Thoracic aorta (tissue), 2 donors: ENCODE results near the gene FSD1. TPM values are rescaled to one million over a fixed set of nuclear protein-coding genes. Genes with fewer than 3 reads are reported as not detected.

Experiments used
- ATAC-seq: fragments of 150-250 bp; one replicate; pipeline ENCODE4 v1.8.0; 2017; ENCODE audit warnings: low read depth; ENCODE audit not compliant: insufficient number of reproducible peaks, low FRiP score
- DNase-seq: peaks from one replicate; pipeline ENCODE4 v3.0.0-alpha.2; 2020; ENCODE audit warnings: low spot score
- H3K27ac ChIP-seq, 2 donors: fragments of 200-600 bp; sonication (generic); 1 replicate in 1 of 2; 2 replicates in 1 of 2; pipeline ENCODE4 v1.5.1; 2016; ENCODE audit warnings: mild to moderate bottlenecking in 2 of 2, moderate library complexity in 2 of 2
- H3K27me3 ChIP-seq: fragments of 200-600 bp; sonication (generic); replicated peaks from 2 replicates; pipeline ENCODE4 v1.6.0; 2016; ENCODE audit warnings: mild to moderate bottlenecking; ENCODE audit not compliant: insufficient read depth
- H3K36me3 ChIP-seq: fragments of 200-600 bp; sonication (generic); one replicate; pipeline ENCODE4 v1.5.1; 2016
- H3K4me1 ChIP-seq, 2 donors: fragments of 200-600 bp; sonication (generic); 1 replicate in 1 of 2; 2 replicates in 1 of 2; pipeline versions ENCODE4 v1.5.1 to v1.6.0; 2016; ENCODE audit warnings: low read depth in 2 of 2, mild to moderate bottlenecking in 1 of 2; ENCODE audit not compliant: control insufficient read depth in 1 of 2
- H3K4me3 ChIP-seq: fragments of 200-600 bp; sonication (generic); 2 replicates; pipeline ENCODE4 v1.5.1; 2016; ENCODE audit warnings: mild to moderate bottlenecking
- H3K9me3 ChIP-seq: fragments of 200-600 bp; sonication (generic); 2 replicates; pipeline ENCODE4 v1.5.1; 2016
- total RNA-seq, 2 donors: library from RNA; depleted of rRNA; stranded (reverse); fragments of >200 nt; gene quantifications; one replicate each; pipeline versions ENCODE4 v1.1.0 to v1.2.3, GENCODE V29; 2016
- TF ChIP-seq, protein P1 (sequence below): fragments of 200-600 bp; sonication (generic); IDR thresholded peaks from one replicate; pipeline ENCODE4 v1.5.1; 2019; ENCODE audit warnings: antibody characterized with exemption

FSD1 gene
- total RNA-seq, 2 donors from 2014 or later = not detected

DNA sequence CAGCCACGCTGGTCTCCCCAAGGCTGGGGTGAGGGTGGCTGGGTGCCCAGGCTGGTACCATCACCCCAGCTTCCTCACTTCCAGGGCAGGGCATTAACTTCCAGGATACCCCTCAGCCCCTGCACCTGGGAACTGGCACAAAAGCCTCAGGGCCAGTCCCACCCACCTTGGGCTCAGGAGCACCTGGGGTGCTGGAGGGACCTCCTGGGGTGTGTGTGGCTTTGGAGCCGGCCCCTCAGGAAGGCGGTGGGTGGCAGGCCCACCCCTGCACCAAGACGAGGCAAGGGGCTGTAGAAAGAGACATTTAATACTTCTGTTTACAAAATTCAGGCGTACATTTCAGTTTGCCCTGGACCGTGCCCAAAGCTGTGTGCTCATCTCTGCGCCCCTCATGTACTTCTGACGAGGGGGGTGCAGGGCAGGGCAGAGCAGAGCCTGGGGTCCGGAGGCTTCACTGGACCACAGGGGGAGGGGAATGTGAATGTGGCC lies 55.7 kb downstream of the FSD1 start:
- DNase-seq = no peak
- Histone ChIP-seq H3K27ac (no peak overlapping the region), H3K9me3 (no peaks in the 10 kb centered on the region), H3K36me3 (peaks cover 41% of the 10 kb centered on the region), H3K4me3 (no peak overlapping the region), H3K4me1 (no peaks in the 10 kb centered on the region), H3K27me3 (no peaks in the 10 kb centered on the region)
- TF ChIP-seq, protein P1, sequence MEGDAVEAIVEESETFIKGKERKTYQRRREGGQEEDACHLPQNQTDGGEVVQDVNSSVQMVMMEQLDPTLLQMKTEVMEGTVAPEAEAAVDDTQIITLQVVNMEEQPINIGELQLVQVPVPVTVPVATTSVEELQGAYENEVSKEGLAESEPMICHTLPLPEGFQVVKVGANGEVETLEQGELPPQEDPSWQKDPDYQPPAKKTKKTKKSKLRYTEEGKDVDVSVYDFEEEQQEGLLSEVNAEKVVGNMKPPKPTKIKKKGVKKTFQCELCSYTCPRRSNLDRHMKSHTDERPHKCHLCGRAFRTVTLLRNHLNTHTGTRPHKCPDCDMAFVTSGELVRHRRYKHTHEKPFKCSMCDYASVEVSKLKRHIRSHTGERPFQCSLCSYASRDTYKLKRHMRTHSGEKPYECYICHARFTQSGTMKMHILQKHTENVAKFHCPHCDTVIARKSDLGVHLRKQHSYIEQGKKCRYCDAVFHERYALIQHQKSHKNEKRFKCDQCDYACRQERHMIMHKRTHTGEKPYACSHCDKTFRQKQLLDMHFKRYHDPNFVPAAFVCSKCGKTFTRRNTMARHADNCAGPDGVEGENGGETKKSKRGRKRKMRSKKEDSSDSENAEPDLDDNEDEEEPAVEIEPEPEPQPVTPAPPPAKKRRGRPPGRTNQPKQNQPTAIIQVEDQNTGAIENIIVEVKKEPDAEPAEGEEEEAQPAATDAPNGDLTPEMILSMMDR = no peak
- no peak for ATAC-seq

DNA sequence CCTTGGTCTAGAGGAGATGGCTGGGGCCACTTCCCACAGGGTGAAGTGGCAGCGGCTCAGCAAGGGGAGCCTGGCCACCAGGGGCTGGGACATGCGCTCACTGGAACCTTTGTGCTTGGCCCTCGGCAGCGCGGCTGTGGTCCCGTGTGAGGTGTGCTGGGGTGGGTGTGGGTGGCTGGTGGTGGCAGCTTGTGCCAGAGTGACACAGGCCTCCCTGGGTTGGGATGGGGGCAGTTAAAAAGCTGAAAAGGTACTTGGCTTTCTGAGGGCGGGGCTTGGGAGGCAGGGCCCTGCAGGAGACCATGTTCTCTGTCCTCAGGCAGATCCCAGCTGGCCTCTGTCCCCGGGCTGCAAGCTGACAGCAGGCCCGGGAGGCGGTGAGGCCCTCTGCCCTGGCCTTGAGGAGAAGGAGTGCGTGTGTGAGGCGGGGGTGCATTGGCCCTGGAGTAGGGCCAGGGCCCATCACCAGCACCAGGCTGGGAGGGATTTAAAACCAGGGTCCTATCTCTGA lies 56.3 kb downstream of the FSD1 start:
- Histone ChIP-seq H3K36me3 (peaks cover 47% of the 10 kb centered on the region), H3K27ac (no peak overlapping the region)

DNA sequence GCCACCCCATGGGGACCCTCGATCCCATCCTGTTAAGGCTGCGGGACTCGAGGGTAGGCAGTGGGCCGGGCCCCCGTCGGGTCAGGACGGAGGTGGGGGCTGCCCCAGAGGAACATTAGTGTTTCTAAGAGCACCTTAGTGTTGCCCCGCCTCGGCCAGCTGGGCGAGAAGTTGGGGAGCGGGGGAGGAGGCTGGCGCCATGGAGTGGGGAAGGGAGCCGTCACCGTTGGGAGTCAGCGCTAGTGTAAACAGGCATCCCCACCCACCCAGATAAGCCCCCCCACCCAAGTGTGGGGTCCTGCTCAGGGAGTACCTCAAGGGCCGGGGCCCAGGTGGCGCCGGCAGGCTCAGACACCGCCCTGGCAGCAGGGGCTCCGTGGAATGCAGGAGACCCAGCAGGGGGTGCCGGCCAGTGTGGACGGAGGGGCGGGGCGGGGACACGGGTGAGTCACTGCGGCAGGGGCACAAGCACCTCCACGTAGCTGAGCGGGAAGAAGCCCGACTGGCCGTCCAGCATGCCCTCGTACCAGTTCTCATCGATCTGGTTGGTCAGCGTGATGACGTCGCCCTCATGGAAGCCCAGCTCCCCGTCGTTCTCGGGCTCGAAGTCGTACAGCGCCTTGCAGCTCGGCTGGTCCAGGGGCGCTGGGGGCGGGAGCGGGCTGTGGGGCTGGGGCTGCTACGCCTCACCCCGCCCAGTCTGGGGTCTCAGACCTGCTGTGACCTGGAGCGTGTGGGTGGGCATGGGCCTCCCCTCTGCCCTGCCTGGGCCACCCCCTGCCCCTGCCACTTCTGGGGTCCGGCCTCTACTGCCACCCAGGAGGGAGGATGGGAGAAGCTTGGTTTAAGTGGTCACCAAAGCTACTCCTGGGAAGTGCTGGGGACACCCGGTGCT lies 57.0 kb downstream of the FSD1 start:
- Histone ChIP-seq H3K36me3 (peaks cover 51% of the 10 kb centered on the region), H3K27ac (no peak overlapping the region), H3K27me3 (no peaks in the 10 kb centered on the region), H3K4me1 (no peaks in the 10 kb centered on the region), H3K9me3 (no peaks in the 10 kb centered on the region), H3K4me3 (no peak overlapping the region)
- TF ChIP-seq, protein P1 = no peak
- no peak for DNase-seq
- no peak for ATAC-seq

More for the DNA sequence above, 56.3 kb downstream of the FSD1 start:
- Histone ChIP-seq H3K4me1 (no peaks in the 10 kb centered on the region), H3K4me3 (no peak overlapping the region), H3K9me3 (no peaks in the 10 kb centered on the region), H3K27me3 (no peaks in the 10 kb centered on the region)
- DNase-seq (no peak), ATAC-seq (no peak)
- TF ChIP-seq, protein P1 = no peak

DNA sequence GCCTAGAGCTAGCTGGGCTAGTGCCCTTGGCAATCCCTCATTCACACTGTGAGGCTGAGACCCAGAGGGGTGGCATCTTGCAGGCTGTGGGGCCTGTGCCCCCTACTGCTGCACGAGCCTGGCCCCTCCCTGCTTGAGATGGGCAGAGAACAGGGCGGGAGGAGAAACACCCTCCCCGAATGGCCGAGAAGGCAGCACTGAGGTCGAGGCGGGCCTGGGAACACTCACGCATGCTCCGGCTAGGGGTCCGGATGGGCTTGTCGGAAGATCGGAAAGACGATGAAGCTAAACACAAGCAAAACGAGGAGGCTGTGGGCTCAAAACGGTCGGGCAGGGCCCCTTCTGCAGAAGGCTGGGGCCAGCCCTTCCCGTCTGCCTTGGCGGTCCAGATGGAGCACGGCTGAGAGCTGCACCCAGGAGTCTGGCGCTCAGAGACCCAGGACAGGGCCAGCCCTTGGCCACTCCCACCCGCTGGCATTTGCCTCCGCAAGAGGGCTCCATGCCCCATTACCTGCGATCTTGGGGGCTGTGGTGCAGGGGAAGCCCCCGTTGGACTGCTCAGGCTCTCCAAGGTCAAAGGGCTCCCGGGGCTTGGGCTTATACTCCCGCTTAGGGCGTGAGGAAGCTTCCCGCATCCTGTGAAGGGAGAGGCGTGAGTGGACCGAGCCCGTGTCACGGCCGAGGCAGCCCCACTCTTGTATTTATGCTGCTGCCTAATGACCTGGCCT lies 57.9 kb downstream of the FSD1 start:
- Histone ChIP-seq H3K27me3 (no peaks in the 10 kb centered on the region), H3K4me3 (no peak overlapping the region), H3K4me1 (no peaks in the 10 kb centered on the region), H3K9me3 (no peaks in the 10 kb centered on the region), H3K36me3 (peaks cover 51% of the 10 kb centered on the region), H3K27ac (no peak overlapping the region)
- TF ChIP-seq, protein P1 = no peak
- ATAC-seq (no peak), DNase-seq (no peak)
